ENCODE results near the gene FFAR1. TPM values are rescaled to one million over a fixed set of nuclear protein-coding genes. Genes with fewer than 3 reads are reported as not detected.

The FFAR1 gene
- total RNA-seq, 1 donor from 2014 or later: 0.74 TPM

DNA sequence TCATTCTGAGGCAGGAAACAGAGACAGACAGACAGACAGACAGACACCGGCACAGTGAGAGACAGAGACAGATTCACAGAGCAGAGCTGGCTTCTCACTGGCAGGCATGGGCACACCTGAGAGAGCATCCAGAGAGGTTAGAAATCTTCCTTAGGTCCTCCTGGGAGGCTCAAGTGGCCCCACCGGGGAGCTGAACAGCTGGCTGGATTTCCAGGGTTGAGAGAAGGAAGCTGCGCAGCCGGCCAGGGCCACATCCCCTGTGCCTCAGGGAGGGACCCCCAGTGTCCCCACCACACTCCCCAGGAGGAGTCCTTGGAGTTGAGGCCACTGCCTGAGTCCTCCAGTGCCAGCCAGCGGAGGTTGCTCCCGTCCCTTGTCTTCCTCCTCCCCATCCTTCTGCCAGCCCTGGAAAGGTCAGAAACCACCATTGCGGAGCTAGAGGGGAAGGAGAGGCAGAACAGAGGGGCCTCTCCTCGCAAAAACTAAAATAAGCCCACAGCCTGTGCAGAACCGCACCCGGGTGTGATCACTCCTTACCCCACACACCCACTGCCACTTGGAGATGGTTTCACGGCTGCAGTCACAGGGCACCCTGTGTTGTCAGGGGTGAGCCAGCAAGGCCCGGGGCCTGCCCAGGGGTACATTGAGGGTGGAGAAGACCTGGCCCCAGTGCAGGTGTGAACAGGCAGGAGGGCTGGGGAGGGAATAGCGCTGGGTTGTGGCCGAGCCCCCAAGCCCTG, 14.7 kb downstream of the FFAR1 start:
- H3K9me3 Mint-ChIP-seq (ENCODE audit: low read depth): no peaks in the 10 kb centered on the region
- no peak for DNase-seq (ENCODE audit: low spot score, unreplicated experiment)
- peaks cover 7% of the 10 kb centered on the region for H3K4me1 Mint-ChIP-seq (ENCODE audit: low read depth)
- H3K27me3 Mint-ChIP-seq: no peaks in the 10 kb centered on the region
- no peak overlapping the region for H3K4me3 Mint-ChIP-seq (ENCODE audit: low read depth)
- no peaks in the 10 kb centered on the region for H3K36me3 Mint-ChIP-seq (ENCODE audit: insufficient read depth)
- TF ChIP-seq, protein P1, sequence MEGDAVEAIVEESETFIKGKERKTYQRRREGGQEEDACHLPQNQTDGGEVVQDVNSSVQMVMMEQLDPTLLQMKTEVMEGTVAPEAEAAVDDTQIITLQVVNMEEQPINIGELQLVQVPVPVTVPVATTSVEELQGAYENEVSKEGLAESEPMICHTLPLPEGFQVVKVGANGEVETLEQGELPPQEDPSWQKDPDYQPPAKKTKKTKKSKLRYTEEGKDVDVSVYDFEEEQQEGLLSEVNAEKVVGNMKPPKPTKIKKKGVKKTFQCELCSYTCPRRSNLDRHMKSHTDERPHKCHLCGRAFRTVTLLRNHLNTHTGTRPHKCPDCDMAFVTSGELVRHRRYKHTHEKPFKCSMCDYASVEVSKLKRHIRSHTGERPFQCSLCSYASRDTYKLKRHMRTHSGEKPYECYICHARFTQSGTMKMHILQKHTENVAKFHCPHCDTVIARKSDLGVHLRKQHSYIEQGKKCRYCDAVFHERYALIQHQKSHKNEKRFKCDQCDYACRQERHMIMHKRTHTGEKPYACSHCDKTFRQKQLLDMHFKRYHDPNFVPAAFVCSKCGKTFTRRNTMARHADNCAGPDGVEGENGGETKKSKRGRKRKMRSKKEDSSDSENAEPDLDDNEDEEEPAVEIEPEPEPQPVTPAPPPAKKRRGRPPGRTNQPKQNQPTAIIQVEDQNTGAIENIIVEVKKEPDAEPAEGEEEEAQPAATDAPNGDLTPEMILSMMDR (IDR thresholded peaks at IDR 0.05; ENCODE audit: unreplicated experiment): no peak
- H3K27ac Mint-ChIP-seq: no peak overlapping the region

DNA sequence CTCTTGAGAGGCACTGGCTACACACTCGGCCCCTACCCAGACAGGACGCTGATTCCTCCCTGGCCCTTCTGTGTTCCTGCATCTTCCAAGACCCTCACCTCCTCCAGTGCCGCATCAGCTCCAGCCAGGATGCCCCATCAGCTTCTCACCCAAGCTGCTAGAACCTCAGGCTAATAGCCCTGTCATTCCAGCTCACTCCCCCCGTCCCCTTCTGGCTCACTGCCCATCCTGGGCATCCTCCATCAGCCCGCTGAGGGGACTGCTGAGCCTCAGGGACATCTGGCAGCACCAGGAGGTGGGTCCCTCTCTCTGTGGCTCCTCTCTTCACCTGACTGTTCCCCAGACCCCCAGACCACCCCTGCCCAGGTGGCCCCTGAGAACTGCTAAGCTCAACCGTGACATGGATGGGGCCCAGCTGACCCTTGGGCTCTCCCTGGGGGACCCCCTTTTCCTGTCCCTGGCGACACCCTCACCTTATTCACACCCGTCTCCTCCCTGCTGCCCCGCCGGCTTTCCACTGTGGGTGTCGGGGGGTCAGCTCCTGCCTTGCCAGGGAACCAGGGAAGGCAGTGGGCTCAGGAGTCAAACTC, 15.4 kb downstream of the FFAR1 start:
- Mint-ChIP-seq H3K4me3 (ENCODE audit: low read depth) (no peak overlapping the region), H3K27ac (no peak overlapping the region), H3K36me3 (ENCODE audit: insufficient read depth) (no peaks in the 10 kb centered on the region), H3K4me1 (ENCODE audit: low read depth) (peaks cover 7% of the 10 kb centered on the region), H3K27me3 (no peaks in the 10 kb centered on the region), H3K9me3 (ENCODE audit: low read depth) (no peaks in the 10 kb centered on the region)
- DNase-seq (ENCODE audit: low spot score, unreplicated experiment): no peak
- TF ChIP-seq, protein P1 (IDR thresholded peaks at IDR 0.05; ENCODE audit: unreplicated experiment): no peak

DNA sequence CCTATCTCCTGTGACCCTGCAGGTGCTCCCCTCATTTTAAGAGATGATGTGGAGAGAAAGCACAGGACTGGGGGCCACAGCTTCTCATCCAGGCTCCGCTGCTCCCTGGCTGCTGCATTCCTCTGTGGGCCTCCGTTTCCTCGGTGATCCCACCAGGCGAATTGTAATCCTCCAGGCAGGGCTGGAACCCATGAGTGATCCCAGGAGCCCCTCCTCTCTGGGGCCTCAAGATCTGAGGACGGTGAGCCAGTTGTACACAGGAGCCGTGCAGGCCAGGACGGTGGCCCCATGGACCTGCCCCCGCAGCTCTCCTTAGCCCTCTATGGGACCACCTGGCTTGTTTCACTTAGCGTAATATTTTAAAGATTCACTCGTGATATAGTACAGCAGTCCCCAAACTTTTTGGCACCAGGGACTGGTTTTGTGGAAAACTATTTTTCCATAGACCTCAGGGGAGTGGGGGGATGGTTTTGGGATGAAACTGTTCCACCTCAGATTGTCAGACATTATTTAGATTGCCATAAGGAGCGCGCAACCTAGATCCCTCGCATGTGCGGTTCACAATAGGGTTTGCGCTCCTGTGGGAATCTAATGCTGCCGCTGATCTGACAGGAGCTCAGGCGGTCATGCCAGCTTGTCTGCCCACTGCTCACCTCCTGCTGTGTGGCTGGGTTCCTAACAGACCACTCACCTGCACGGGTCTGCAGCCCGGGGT, 16.2 kb downstream of the FFAR1 start:
- Mint-ChIP-seq H3K4me3 (ENCODE audit: low read depth) (no peak overlapping the region), H3K9me3 (ENCODE audit: low read depth) (no peaks in the 10 kb centered on the region), H3K27me3 (no peaks in the 10 kb centered on the region), H3K27ac (no peak overlapping the region), H3K36me3 (ENCODE audit: insufficient read depth) (no peaks in the 10 kb centered on the region), H3K4me1 (ENCODE audit: low read depth) (peaks cover 7% of the 10 kb centered on the region)
- TF ChIP-seq, protein P1 (IDR thresholded peaks at IDR 0.05; ENCODE audit: unreplicated experiment): no peak
- no peak for DNase-seq (ENCODE audit: low spot score, unreplicated experiment)

DNA sequence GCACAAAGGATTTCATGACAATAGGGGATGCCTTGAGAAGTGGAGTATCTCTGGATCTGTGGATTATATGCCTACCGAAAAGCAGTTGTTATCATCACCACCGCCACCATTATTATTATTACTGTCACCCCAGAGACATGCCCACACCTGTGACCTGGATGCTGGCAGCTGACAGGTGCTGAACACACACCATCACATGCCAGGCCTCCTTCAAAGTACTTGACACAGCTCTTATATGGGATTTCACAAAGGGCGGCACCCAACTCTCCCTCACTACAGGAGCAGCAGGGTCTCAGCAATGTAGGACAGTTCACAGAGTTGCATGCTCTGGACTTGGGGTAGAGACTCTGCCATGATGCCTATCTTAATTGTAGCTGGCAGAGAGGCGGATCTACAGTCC, 17.6 kb downstream of the FFAR1 start:
- no peak for DNase-seq (ENCODE audit: low spot score, unreplicated experiment)
- Mint-ChIP-seq H3K4me1 (ENCODE audit: low read depth) (peaks cover 7% of the 10 kb centered on the region), H3K27me3 (no peaks in the 10 kb centered on the region), H3K36me3 (ENCODE audit: insufficient read depth) (no peaks in the 10 kb centered on the region), H3K27ac (no peak overlapping the region), H3K4me3 (ENCODE audit: low read depth) (no peak overlapping the region), H3K9me3 (ENCODE audit: low read depth) (no peaks in the 10 kb centered on the region)
- TF ChIP-seq, protein P1 (IDR thresholded peaks at IDR 0.05; ENCODE audit: unreplicated experiment): no peak

DNA sequence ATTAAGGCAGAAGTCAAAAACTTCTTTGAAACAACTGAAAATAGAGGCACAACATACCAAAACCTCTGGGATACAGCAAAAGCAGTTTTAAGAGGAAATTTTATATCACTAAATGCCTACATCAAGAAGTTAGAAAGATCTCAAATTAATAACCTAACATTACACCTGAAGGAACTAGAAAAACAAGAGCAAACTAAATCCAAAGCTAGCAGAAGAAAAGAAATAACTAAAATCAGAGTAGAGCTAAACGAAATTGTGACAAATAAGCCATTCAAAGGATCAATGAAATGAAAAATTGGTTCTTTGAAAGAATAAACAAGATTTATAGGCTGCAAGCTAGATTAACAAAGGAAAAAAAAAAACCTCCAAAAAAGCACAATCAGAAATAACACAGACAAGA, 20.7 kb downstream of the FFAR1 start:
- Mint-ChIP-seq H3K27me3 (peaks cover 2% of the 10 kb centered on the region), H3K36me3 (ENCODE audit: insufficient read depth) (no peaks in the 10 kb centered on the region), H3K27ac (no peak overlapping the region), H3K4me1 (ENCODE audit: low read depth) (no peaks in the 10 kb centered on the region), H3K4me3 (ENCODE audit: low read depth) (no peak overlapping the region), H3K9me3 (ENCODE audit: low read depth) (no peaks in the 10 kb centered on the region)
- TF ChIP-seq, protein P1 (IDR thresholded peaks at IDR 0.05; ENCODE audit: unreplicated experiment): no peak
- DNase-seq (ENCODE audit: low spot score, unreplicated experiment): no peak
